Astrocyte (in vitro differentiated cells and primary cell): ENCODE data around the gene FAAP100. TPM values are rescaled to one million over a fixed set of nuclear protein-coding genes. Genes with fewer than 3 reads are reported as not detected.

Source experiments
- DNase-seq: peaks from one replicate; pipeline ENCODE4 v3.0.0-alpha.2; 2010; ENCODE audit warnings: low read depth
- FAIRE-seq: peaks from 2 replicates; lab custom pipeline; 2011; peaks lifted over from hg19 to GRCh38; lab: Jason Lieb, UNC
- H2AFZ ChIP-seq: 2 replicates; pipeline ENCODE4 v1.6.0; 2012; ENCODE audit warnings: low read depth, low read length, inconsistent platforms
- H3K27ac ChIP-seq: 2 replicates; pipeline ENCODE4 v1.5.1; 2011; ENCODE audit warnings: low read depth, low read length, inconsistent platforms
- H3K27me3 ChIP-seq: 2 replicates; pipeline ENCODE4 v1.6.0; 2011; ENCODE audit warnings: low read length, inconsistent platforms; ENCODE audit not compliant: insufficient read depth
- H3K36me3 ChIP-seq: 2 replicates; pipeline ENCODE4 v1.5.1; 2011; ENCODE audit warnings: low read length, inconsistent platforms; ENCODE audit not compliant: insufficient read depth
- H3K4me1 ChIP-seq: 2 replicates; pipeline ENCODE4 v1.5.1; 2011; ENCODE audit warnings: low read length, inconsistent platforms; ENCODE audit not compliant: insufficient read depth
- H3K4me2 ChIP-seq: 2 replicates; pipeline ENCODE4 v1.6.0; 2012; ENCODE audit warnings: low read length, inconsistent platforms
- H3K4me3 ChIP-seq: 2 replicates; pipeline ENCODE4 v1.5.1; 2011; ENCODE audit warnings: low read depth, mild to moderate bottlenecking, low read length, inconsistent platforms; ENCODE audit not compliant: insufficient read depth
- H3K79me2 ChIP-seq: 2 replicates; pipeline ENCODE4 v1.6.0; 2012; ENCODE audit warnings: mild to moderate bottlenecking, low read length, inconsistent platforms; ENCODE audit not compliant: insufficient read depth
- H3K9ac ChIP-seq: 2 replicates; pipeline ENCODE4 v1.6.0; 2012; ENCODE audit warnings: mild to moderate bottlenecking, low read length, inconsistent platforms
- H3K9me3 ChIP-seq: 2 replicates; pipeline ENCODE4 v1.5.1; 2012; ENCODE audit warnings: low read depth, mild to moderate bottlenecking, low read length, inconsistent platforms; ENCODE audit not compliant: insufficient read depth
- H4K20me1 ChIP-seq: 2 replicates; pipeline ENCODE4 v1.6.0; 2012; ENCODE audit warnings: low read length, inconsistent platforms; ENCODE audit not compliant: insufficient read depth
- H3K27ac Mint-ChIP-seq: one replicate; pipeline ENCODE4 v1.8.0; 2021; ENCODE audit warnings: mild to moderate bottlenecking, mixed read lengths; ENCODE audit not compliant: unreplicated experiment
- H3K27me3 Mint-ChIP-seq: one replicate; pipeline ENCODE4 v1.8.0; 2021; ENCODE audit warnings: low read depth, mixed read lengths; ENCODE audit not compliant: unreplicated experiment
- H3K36me3 Mint-ChIP-seq: one replicate; pipeline ENCODE4 v1.8.0; 2021; ENCODE audit warnings: low read depth, mixed read lengths; ENCODE audit not compliant: unreplicated experiment
- H3K4me1 Mint-ChIP-seq: one replicate; pipeline ENCODE4 v1.8.0; 2021; ENCODE audit warnings: low read depth, mixed read lengths; ENCODE audit not compliant: unreplicated experiment
- H3K4me3 Mint-ChIP-seq: one replicate; pipeline ENCODE4 v1.8.0; 2021; ENCODE audit warnings: mild to moderate bottlenecking, moderate library complexity, mixed read lengths; ENCODE audit not compliant: unreplicated experiment
- H3K9me3 Mint-ChIP-seq: one replicate; pipeline ENCODE4 v1.8.0; 2021; ENCODE audit warnings: mild to moderate bottlenecking, mixed read lengths; ENCODE audit not compliant: unreplicated experiment
- EZH2 ChIP-seq: IDR thresholded peaks from 2 replicates; pipeline ENCODE4 v1.6.1; 2012; ENCODE audit warnings: mild to moderate bottlenecking, low read length, inconsistent platforms; ENCODE audit not compliant: insufficient read depth
- total RNA-seq: library from RNA; stranded (reverse); gene quantifications from 2 replicates; pipeline ENCODE4 v1.2.1, GENCODE V29; 2021
- TF ChIP-seq, protein P1 (sequence below): IDR thresholded peaks from 2 replicates; pipeline ENCODE4 v1.5.1; 2011; ENCODE audit warnings: low read depth, mild to moderate bottlenecking, inconsistent platforms, low read length, moderate library complexity; ENCODE audit not compliant: insufficient read depth

The FAAP100 gene
- total RNA-seq, 1 donor from 2014 or later, result 38.9 TPM

DNA sequence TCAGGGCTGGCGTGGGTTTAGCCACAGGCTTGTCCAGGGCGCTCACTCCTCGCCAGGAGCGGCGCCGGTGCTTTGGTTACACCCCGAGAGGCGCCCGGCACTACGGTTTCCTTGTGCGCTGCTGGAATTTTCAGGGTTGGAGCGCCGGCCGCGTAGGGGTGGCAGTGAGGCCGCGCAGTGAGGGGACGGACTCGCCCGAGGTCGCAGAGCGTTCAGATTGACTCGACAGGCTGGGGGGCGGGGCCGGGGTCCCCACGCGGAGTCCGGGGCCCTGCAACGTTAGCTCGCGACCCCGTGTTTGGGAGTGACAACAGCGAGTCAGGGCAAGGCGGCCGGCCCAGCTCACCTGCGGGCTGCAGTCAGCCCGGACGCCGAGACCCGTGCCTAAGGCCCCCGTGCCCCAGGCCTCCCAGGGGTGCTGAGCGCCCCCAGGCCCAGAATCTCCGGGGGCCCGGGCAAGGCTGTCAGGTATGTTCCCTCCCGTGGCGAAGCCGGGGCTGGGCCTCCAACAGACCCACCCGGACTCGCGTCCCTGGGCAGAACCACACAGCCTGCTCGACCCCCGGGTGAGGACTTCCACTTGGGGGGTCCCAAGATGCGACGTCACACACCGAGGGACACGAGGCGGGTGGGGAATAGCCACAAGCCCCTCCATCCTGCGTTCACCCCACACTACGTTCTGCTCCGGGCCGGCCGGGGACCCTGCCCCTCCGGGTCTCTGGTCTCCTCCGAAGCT is 38.2 kb downstream of the FAAP100 start:
- FAIRE-seq (no peak), DNase-seq (peak; percentile 64)
- H3K4me3 ChIP-seq, result peak overlapping the region; percentile 76
- H3K9ac ChIP-seq, result peak overlapping the region; percentile 85
- no peaks in the 10 kb centered on the region for H3K27me3 Mint-ChIP-seq
- peaks cover 63% of the 10 kb centered on the region for H4K20me1 ChIP-seq
- peaks cover 28% of the 10 kb centered on the region for H3K36me3 Mint-ChIP-seq
- H3K4me3 Mint-ChIP-seq, result peak overlapping the region; percentile 82
- H3K27me3 ChIP-seq, result no peaks in the 10 kb centered on the region
- peaks cover 40% of the 10 kb centered on the region for H3K4me1 ChIP-seq
- peaks cover 91% of the 10 kb centered on the region for H3K79me2 ChIP-seq
- peaks cover 29% of the 10 kb centered on the region for H3K36me3 ChIP-seq
- peak overlapping the region; percentile 91 for H3K27ac ChIP-seq
- no peaks in the 10 kb centered on the region for H3K9me3 ChIP-seq
- peak overlapping the region; percentile 93 for H3K27ac Mint-ChIP-seq
- TF ChIP-seq EZH2, result no peak
- no peaks in the 10 kb centered on the region for H3K9me3 Mint-ChIP-seq
- H3K4me2 ChIP-seq, result peak overlapping the region; percentile 90
- H2AFZ ChIP-seq, result no peak overlapping the region
- H3K4me1 Mint-ChIP-seq, result peaks cover 12% of the 10 kb centered on the region

DNA sequence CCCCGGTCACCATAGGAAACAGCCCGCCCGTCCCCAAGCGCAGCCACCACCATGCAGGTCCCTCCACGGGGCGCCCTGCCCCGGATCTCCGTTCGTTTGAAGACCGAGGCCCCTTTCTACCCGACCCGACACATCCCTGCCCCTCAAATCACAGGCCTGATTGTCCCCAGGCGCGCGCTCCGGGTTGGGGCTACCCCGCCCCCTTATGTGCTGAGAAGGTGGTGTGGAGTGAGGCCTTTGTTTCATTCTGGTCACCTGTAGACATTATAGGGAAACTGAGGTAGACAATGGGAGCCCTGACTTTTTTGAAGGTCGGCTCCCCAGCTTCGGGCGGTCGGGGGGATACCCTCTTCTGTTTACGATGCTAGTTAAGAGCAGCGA is 38.8 kb downstream of the FAAP100 start:
- no peaks in the 10 kb centered on the region for H3K27me3 Mint-ChIP-seq
- no peak for FAIRE-seq
- Histone ChIP-seq H2AFZ (no peak overlapping the region), H3K9ac (peak overlapping the region; percentile 85), H3K79me2 (peaks cover 92% of the 10 kb centered on the region), H3K36me3 (peaks cover 31% of the 10 kb centered on the region), H3K9me3 (no peaks in the 10 kb centered on the region), H4K20me1 (peaks cover 64% of the 10 kb centered on the region), H3K27ac (peak overlapping the region; percentile 91), H3K4me3 (peak overlapping the region; percentile 76), H3K4me1 (peaks cover 35% of the 10 kb centered on the region), H3K4me2 (peak overlapping the region; percentile 90), H3K27me3 (no peaks in the 10 kb centered on the region)
- TF ChIP-seq, protein P1, sequence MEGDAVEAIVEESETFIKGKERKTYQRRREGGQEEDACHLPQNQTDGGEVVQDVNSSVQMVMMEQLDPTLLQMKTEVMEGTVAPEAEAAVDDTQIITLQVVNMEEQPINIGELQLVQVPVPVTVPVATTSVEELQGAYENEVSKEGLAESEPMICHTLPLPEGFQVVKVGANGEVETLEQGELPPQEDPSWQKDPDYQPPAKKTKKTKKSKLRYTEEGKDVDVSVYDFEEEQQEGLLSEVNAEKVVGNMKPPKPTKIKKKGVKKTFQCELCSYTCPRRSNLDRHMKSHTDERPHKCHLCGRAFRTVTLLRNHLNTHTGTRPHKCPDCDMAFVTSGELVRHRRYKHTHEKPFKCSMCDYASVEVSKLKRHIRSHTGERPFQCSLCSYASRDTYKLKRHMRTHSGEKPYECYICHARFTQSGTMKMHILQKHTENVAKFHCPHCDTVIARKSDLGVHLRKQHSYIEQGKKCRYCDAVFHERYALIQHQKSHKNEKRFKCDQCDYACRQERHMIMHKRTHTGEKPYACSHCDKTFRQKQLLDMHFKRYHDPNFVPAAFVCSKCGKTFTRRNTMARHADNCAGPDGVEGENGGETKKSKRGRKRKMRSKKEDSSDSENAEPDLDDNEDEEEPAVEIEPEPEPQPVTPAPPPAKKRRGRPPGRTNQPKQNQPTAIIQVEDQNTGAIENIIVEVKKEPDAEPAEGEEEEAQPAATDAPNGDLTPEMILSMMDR, result no peak
- TF ChIP-seq EZH2, result no peak
- H3K4me1 Mint-ChIP-seq, result peaks cover 12% of the 10 kb centered on the region
- H3K4me3 Mint-ChIP-seq, result peak overlapping the region; percentile 82
- DNase-seq, result no peak
- H3K9me3 Mint-ChIP-seq, result no peaks in the 10 kb centered on the region
- peaks cover 32% of the 10 kb centered on the region for H3K36me3 Mint-ChIP-seq
- peak overlapping the region; percentile 93 for H3K27ac Mint-ChIP-seq

DNA sequence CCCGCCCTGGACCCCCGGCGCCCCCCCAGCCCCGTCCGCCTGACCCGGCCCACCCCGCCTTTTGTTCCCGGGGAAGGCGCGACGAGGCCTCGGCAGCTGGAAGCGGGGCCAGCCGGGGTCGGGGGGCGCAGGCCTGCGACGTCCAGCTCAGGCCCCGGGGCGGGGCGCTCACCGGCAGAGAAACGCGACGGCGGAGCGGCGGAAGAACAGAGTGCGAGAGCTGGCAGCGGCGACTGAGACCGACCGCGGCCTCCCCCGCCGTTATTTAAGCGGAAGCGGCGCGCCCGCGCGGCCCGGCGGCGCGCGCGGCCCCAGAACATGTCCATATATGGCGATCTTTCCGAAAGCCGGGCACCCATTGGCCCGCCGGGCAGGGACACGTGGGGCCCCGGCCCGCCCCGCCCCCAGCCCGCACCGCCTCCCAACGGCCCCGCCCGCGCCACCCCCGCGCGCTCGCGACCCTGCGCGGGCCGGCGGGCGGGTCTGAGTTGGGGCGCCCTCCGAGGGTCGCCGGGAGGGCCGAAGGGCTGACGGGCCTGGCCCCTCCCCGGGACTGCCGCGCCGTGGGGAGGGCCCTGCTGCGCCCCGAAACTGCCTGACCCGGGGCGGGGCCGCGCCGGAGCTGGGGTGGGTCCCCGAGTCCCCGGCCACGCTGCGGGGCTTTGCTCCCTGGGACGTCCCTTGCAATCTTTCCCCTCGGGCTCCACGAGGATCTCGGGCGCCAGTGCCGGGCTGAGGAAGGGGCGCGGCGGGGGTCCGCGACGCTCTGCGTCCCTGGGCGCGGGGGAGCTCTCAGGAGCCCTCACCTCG is 39.4 kb downstream of the FAAP100 start, which contains the start of gene ACTG1:
ACTG1 (minus strand) TSS at position 238 of the 810 bp plus-strand sequence. CDS start 445 bp downstream, outside the sequence.
- FAIRE-seq (no peak), DNase-seq (peak; percentile 79)
- peaks cover 87% of the 10 kb centered on the region for H3K79me2 ChIP-seq
- H3K9ac ChIP-seq, result peak within 1 kb of the TSS; percentile 88
- no peak within 1 kb of the TSS for H2AFZ ChIP-seq
- H3K36me3 ChIP-seq, result peaks cover 31% of the 10 kb centered on the region
- H3K9me3 Mint-ChIP-seq, result no peaks in the 10 kb centered on the region
- H3K4me3 ChIP-seq, result peak within 1 kb of the TSS; percentile 98
- no peaks in the 10 kb centered on the region for H3K9me3 ChIP-seq
- H3K27me3 ChIP-seq, result no peaks in the 10 kb centered on the region
- H4K20me1 ChIP-seq, result peaks cover 64% of the 10 kb centered on the region
- TF ChIP-seq, protein P1, result no peak
- TF ChIP-seq EZH2, result no peak
- H3K4me3 Mint-ChIP-seq, result peak within 1 kb of the TSS; percentile 95
- H3K4me1 Mint-ChIP-seq, result peaks cover 8% of the 10 kb centered on the region
- H3K27ac Mint-ChIP-seq, result peak within 1 kb of the TSS; percentile 93
- peaks cover 29% of the 10 kb centered on the region for H3K4me1 ChIP-seq
- H3K36me3 Mint-ChIP-seq, result peaks cover 37% of the 10 kb centered on the region
- H3K27ac ChIP-seq, result peak within 1 kb of the TSS; percentile 91
- H3K4me2 ChIP-seq, result peak within 1 kb of the TSS; percentile 98
- no peaks in the 10 kb centered on the region for H3K27me3 Mint-ChIP-seq
